Osteocyte (in vitro differentiated cells): Measurements from ENCODE around the gene RIF1. TPM values are rescaled to one million over a fixed set of nuclear protein-coding genes. Genes with fewer than 3 reads are reported as not detected.

Experiments
- DNase-seq: peaks from one replicate; pipeline ENCODE4 v3.0.0; 2021; ENCODE audit warnings: mixed read lengths; ENCODE audit not compliant: unreplicated experiment; ENCODE audit errors: extremely low spot score
- H3K27ac Mint-ChIP-seq: one replicate; pipeline ENCODE4 v1.8.0; 2021; ENCODE audit warnings: mild to moderate bottlenecking, mixed read lengths; ENCODE audit not compliant: unreplicated experiment
- H3K27me3 Mint-ChIP-seq: one replicate; pipeline ENCODE4 v1.8.0; 2021; ENCODE audit warnings: mixed read lengths; ENCODE audit not compliant: unreplicated experiment
- H3K36me3 Mint-ChIP-seq: one replicate; pipeline ENCODE4 v1.8.0; 2021; ENCODE audit warnings: mixed read lengths; ENCODE audit not compliant: unreplicated experiment
- H3K4me1 Mint-ChIP-seq: one replicate; pipeline ENCODE4 v1.8.0; 2021; ENCODE audit warnings: mixed read lengths; ENCODE audit not compliant: unreplicated experiment
- H3K4me3 Mint-ChIP-seq: one replicate; pipeline ENCODE4 v1.8.0; 2021; ENCODE audit warnings: mild to moderate bottlenecking, moderate library complexity, mixed read lengths; ENCODE audit not compliant: unreplicated experiment
- H3K9me3 Mint-ChIP-seq: one replicate; pipeline ENCODE4 v1.8.0; 2021; ENCODE audit warnings: mixed read lengths; ENCODE audit not compliant: unreplicated experiment
- total RNA-seq: library from RNA; stranded (reverse); gene quantifications from 2 replicates; pipeline ENCODE4 v1.2.1, GENCODE V29; 2021
- TF ChIP-seq, protein P1 (sequence below): fragments of 200-600 bp; sonication (generic); IDR thresholded peaks from 2 replicates; pipeline ENCODE4 v1.5.0; 2021; ENCODE audit warnings: antibody characterized with exemption, mild to moderate bottlenecking, moderate library complexity

The RIF1 gene
- total RNA-seq, 1 donor from 2014 or later: 39.3 TPM

DNA sequence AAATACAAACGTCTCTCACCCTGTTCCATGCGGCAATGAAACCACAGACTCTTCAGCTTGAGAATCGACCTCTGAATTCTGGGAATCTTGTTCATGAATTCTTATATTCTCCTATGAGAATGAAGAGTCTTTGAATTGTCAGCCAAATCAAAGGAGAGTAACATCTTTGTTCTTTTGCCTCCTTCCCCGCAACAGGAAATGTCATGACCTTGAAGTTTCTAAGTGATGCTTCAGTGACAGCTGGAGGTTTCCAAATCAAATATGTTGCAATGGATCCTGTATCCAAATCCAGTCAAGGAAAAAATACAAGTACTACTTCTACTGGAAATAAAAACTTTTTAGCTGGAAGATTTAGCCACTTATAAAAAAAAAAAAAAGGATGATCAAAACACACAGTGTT, 30.5 kb upstream of the RIF1 start:
- TF ChIP-seq, protein P1, sequence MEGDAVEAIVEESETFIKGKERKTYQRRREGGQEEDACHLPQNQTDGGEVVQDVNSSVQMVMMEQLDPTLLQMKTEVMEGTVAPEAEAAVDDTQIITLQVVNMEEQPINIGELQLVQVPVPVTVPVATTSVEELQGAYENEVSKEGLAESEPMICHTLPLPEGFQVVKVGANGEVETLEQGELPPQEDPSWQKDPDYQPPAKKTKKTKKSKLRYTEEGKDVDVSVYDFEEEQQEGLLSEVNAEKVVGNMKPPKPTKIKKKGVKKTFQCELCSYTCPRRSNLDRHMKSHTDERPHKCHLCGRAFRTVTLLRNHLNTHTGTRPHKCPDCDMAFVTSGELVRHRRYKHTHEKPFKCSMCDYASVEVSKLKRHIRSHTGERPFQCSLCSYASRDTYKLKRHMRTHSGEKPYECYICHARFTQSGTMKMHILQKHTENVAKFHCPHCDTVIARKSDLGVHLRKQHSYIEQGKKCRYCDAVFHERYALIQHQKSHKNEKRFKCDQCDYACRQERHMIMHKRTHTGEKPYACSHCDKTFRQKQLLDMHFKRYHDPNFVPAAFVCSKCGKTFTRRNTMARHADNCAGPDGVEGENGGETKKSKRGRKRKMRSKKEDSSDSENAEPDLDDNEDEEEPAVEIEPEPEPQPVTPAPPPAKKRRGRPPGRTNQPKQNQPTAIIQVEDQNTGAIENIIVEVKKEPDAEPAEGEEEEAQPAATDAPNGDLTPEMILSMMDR: no peak
- H3K27ac Mint-ChIP-seq: no peak overlapping the region
- H3K27me3 Mint-ChIP-seq: no peaks in the 10 kb centered on the region
- no peak for DNase-seq
- no peaks in the 10 kb centered on the region for H3K36me3 Mint-ChIP-seq
- no peak overlapping the region for H3K4me3 Mint-ChIP-seq
- H3K4me1 Mint-ChIP-seq: peaks cover 8% of the 10 kb centered on the region
- H3K9me3 Mint-ChIP-seq: no peaks in the 10 kb centered on the region

GRCh38 chr2:151380580-151381235, 29.0 kb upstream of the RIF1 start:
- TF ChIP-seq, protein P1: no peak
- Mint-ChIP-seq H3K27me3 (no peaks in the 10 kb centered on the region), H3K27ac (no peak overlapping the region), H3K36me3 (no peaks in the 10 kb centered on the region), H3K4me3 (no peak overlapping the region), H3K9me3 (no peaks in the 10 kb centered on the region), H3K4me1 (peaks cover 6% of the 10 kb centered on the region)
- DNase-seq: no peak

- Mint-ChIP-seq H3K4me3 (no peak overlapping the region), H3K27me3 (no peaks in the 10 kb centered on the region), H3K9me3 (no peaks in the 10 kb centered on the region)
These were observed 28.4 kb upstream of the RIF1 start for GRCh38 chr2:151381266-151381665.

GRCh38 chr2:151388011-151388410, 21.7 kb upstream of the RIF1 start:
- H3K27me3 Mint-ChIP-seq: no peaks in the 10 kb centered on the region
- no peak overlapping the region for H3K4me3 Mint-ChIP-seq
- H3K4me1 Mint-ChIP-seq: peaks cover 5% of the 10 kb centered on the region
- no peak overlapping the region for H3K27ac Mint-ChIP-seq
- TF ChIP-seq, protein P1: no peak
- no peaks in the 10 kb centered on the region for H3K9me3 Mint-ChIP-seq
- DNase-seq: no peak
- no peaks in the 10 kb centered on the region for H3K36me3 Mint-ChIP-seq

More at GRCh38 chr2:151381266-151381665, 28.4 kb upstream of the RIF1 start:
- TF ChIP-seq, protein P1: no peak
- Mint-ChIP-seq H3K36me3 (no peaks in the 10 kb centered on the region), H3K4me1 (peaks cover 6% of the 10 kb centered on the region), H3K27ac (peak overlapping the region; percentile 62)
- no peak for DNase-seq

- H3K27ac Mint-ChIP-seq: no peak overlapping the region
These were observed 18.3 kb upstream of the RIF1 start for GRCh38 chr2:151391436-151391835.

More at GRCh38 chr2:151391436-151391835, 18.3 kb upstream of the RIF1 start:
- Mint-ChIP-seq H3K9me3 (no peaks in the 10 kb centered on the region), H3K27me3 (no peaks in the 10 kb centered on the region), H3K4me1 (peaks cover 5% of the 10 kb centered on the region), H3K4me3 (no peak overlapping the region), H3K36me3 (no peaks in the 10 kb centered on the region)
- TF ChIP-seq, protein P1: no peak
- DNase-seq: no peak
